HEK293 (cell line): ENCODE data around the gene TMEM213.

Experiments
- CTCF ChIA-PET: fragments of 350-600 bp; formaldehyde crosslinking; extraction: SDS; loops from one replicate; lab custom pipeline; 2021; ENCODE audit warnings: antibody characterized with exemption; lab: Yijun Ruan, JAX
- POLR2A ChIA-PET: fragments of 300-600 bp; formaldehyde crosslinking; extraction: SDS; loops from one replicate; lab custom pipeline; 2020; ENCODE audit warnings: antibody characterized with exemption, inconsistent platforms; lab: Yijun Ruan, JAX
- H3K27ac ChIP-seq: fragments of 200-500 bp; sonication (Bioruptor generic); 2 replicates; pipeline ENCODE4 v1.5.1; 2014; ENCODE audit warnings: low read depth, low read length, control low read depth, inconsistent platforms; ENCODE audit errors: extremely low read depth
- H3K36me3 ChIP-seq, 2 experiments: fragments of 200-500 bp in 1 of 2; sonication (Bioruptor generic) in 1 of 2; 1 replicate in 1 of 2; 2 replicates in 1 of 2; pipeline ENCODE4 v1.5.1; 2014 to 2017; ENCODE audit warnings: inconsistent platforms in 2 of 2, low read length in 2 of 2; ENCODE audit not compliant: control insufficient read depth in 2 of 2, insufficient read depth in 1 of 2
- H3K4me1 ChIP-seq: fragments of 200-500 bp; sonication (Bioruptor generic); 2 replicates; pipeline ENCODE4 v1.5.1; 2014; ENCODE audit warnings: mild to moderate bottlenecking, low read length, inconsistent platforms; ENCODE audit not compliant: control insufficient read depth, insufficient read depth
- H3K4me3 ChIP-seq: 2 replicates; pipeline ENCODE4 v1.5.1; 2011; ENCODE audit warnings: low read depth, mild to moderate bottlenecking, control low read depth, low read length, moderate library complexity
- H3K9me3 ChIP-seq: fragments of 200-500 bp; sonication (Bioruptor generic); 2 replicates; pipeline ENCODE4 v1.5.1; 2014; ENCODE audit warnings: low read depth, low read length, inconsistent platforms; ENCODE audit not compliant: control insufficient read depth, insufficient read depth
- ELK4 ChIP-seq: IDR thresholded peaks from 2 replicates; pipeline ENCODE4 v1.6.1; 2011; ENCODE audit warnings: mild to moderate bottlenecking, low read depth, low read length, borderline replicate concordance
- REPIN1 ChIP-seq: fragments of 450-650 bp; formaldehyde crosslinking; IDR thresholded peaks from 2 replicates; pipeline ENCODE4 v1.5.1; 2017; ENCODE audit warnings: missing biosample characterization, missing genetic modification characterization, low read depth
- SCRT2 ChIP-seq: fragments of 450-650 bp; formaldehyde crosslinking; IDR thresholded peaks from 2 replicates; pipeline ENCODE4 v1.5.1; 2016; ENCODE audit warnings: missing biosample characterization, missing genetic modification characterization
- ZBTB26 ChIP-seq: fragments of 450-650 bp; formaldehyde crosslinking; optimal IDR thresholded peaks from 2 replicates; pipeline ENCODE3; 2016; ENCODE audit warnings: missing biosample characterization, mild to moderate bottlenecking, missing genetic modification characterization
- ZBTB8A ChIP-seq: fragments of 450-650 bp; formaldehyde crosslinking; IDR thresholded peaks from 2 replicates; pipeline ENCODE4 v1.5.1; 2016; ENCODE audit warnings: missing biosample characterization, missing genetic modification characterization
- ZFP37 ChIP-seq: fragments of 450-650 bp; formaldehyde crosslinking; IDR thresholded peaks from 2 replicates; pipeline ENCODE4 v1.5.1; 2016; ENCODE audit warnings: missing biosample characterization, missing genetic modification characterization
- ZNF184 ChIP-seq: fragments of 450-650 bp; IDR thresholded peaks from 2 replicates; pipeline ENCODE4 v1.5.1; 2018; ENCODE audit warnings: missing biosample characterization, mild to moderate bottlenecking, missing genetic modification characterization
- ZNF223 ChIP-seq: fragments of 450-650 bp; formaldehyde crosslinking; IDR thresholded peaks from 2 replicates; pipeline ENCODE4 v1.5.1; 2016; ENCODE audit warnings: missing biosample characterization, missing genetic modification characterization
- ZNF280C ChIP-seq: fragments of 450-650 bp; formaldehyde crosslinking; IDR thresholded peaks from 2 replicates; pipeline ENCODE4 v1.5.1; 2016; ENCODE audit warnings: missing biosample characterization, missing genetic modification characterization
- ZNF311 ChIP-seq: fragments of 450-650 bp; formaldehyde crosslinking; IDR thresholded peaks from 2 replicates; pipeline ENCODE4 v1.5.1; 2017; ENCODE audit warnings: missing biosample characterization, missing genetic modification characterization, borderline replicate concordance
- ZNF354C ChIP-seq: fragments of 450-650 bp; formaldehyde crosslinking; IDR thresholded peaks from 2 replicates; pipeline ENCODE4 v1.5.1; 2016; ENCODE audit warnings: missing biosample characterization, missing genetic modification characterization, low read depth, borderline replicate concordance
- ZNF391 ChIP-seq: fragments of 450-650 bp; formaldehyde crosslinking; IDR thresholded peaks from 2 replicates; pipeline ENCODE4 v1.5.1; 2016; ENCODE audit warnings: low read depth, missing biosample characterization, missing genetic modification characterization, borderline replicate concordance
- ZNF473 ChIP-seq: fragments of 450-650 bp; formaldehyde crosslinking; IDR thresholded peaks from 2 replicates; pipeline ENCODE4 v1.5.1; 2017; ENCODE audit warnings: missing biosample characterization, missing genetic modification characterization
- ZNF670 ChIP-seq: fragments of 450-650 bp; formaldehyde crosslinking; IDR thresholded peaks from 2 replicates; pipeline ENCODE4 v1.5.1; 2016; ENCODE audit warnings: missing biosample characterization, missing genetic modification characterization, low read depth
- TF ChIP-seq, protein P1 (sequence below): fragments of 450-650 bp; formaldehyde crosslinking; IDR thresholded peaks from 2 replicates; pipeline ENCODE4 v1.5.1; 2016; ENCODE audit warnings: missing biosample characterization, missing genetic modification characterization

The TMEM213 gene

GRCh38 chr7:138822867-138823535 lies 25.2 kb downstream of the TMEM213 start (continued):
- TF ChIP-seq ZNF280C: no peak
- TF ChIP-seq ZNF473 (tag by site-specific recombination): no peak
- TF ChIP-seq ZBTB26 (tag by site-specific recombination): no peak
- TF ChIP-seq ZBTB8A (tag by site-specific recombination): peak; percentile 51; the same call in 1 of the 2 replicates
- peak; percentile 44; the same call in 1 of the 2 replicates for TF ChIP-seq ZFP37 (tag by site-specific recombination)

DNA sequence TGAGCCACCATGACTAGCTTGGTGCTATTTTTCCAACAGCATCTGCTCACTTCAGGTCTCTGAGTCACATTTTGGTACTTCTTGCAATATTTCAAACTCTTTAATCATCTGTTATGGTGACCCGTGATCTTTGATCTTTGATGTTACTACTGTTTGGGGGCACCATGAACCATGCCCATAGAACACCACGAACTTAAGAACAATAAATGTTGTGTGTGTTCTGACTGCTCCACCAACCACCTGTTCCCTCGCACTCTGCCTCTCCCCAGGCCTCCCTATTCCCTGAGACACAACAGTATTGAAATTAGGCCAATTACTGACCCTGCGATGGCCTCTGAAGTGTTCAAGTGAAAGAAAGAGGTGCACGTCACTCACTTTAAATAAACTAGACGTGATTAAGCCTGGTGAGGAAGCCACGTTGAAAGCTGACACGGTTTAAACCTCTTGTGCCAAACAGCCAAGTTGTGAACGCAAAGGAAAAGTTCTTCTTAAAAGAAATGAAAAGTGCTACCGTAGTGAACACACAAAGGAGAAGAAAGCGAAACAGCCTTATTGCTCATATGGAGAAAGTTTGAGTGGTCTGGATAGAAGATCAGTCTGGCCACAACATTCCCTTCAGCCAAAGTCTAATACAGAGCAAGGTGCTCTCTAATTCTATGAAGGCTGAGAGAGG lies 27.4 kb downstream of the TMEM213 start:
- CTCF ChIA-PET: interaction anchor here (0.6 kb wide), 1 partner anchor 729 kb away, joined by 3 read pairs; no protein-coding TSS in a partner anchor
- no peak overlapping the region for H3K27ac ChIP-seq
- no peak overlapping the region for H3K4me3 ChIP-seq
- POLR2A ChIA-PET: no interaction called here
- H3K9me3 ChIP-seq: no peaks in the 10 kb centered on the region
- TF ChIP-seq ZNF354C (no peak), SCRT2 (0 out of 2 replicates have a peak, but pooled peaks have one; percentile 26)
- H3K36me3 ChIP-seq: no peaks in the 10 kb centered on the region
- no peaks in the 10 kb centered on the region for H3K4me1 ChIP-seq

GRCh38 chr7:138828302-138828701 lies 30.5 kb downstream of the TMEM213 start:
- Histone ChIP-seq H3K27ac (no peak overlapping the region), H3K4me3 (no peak overlapping the region), H3K4me1 (no peaks in the 10 kb centered on the region)
- CTCF ChIA-PET: no interaction called here
- POLR2A ChIA-PET: no interaction called here
- TF ChIP-seq ELK4 (no peak), ZNF311 (tag by site-specific recombination) (no peak), ZNF670 (tag by site-specific recombination) (no peak), REPIN1 (tag by site-specific recombination) (no peak), ZNF391 (tag by site-specific recombination) (no peak), ZNF223 (tag by site-specific recombination) (no peak), ZNF184 (tag by site-specific recombination) (no peak)
- TF ChIP-seq, protein P1, sequence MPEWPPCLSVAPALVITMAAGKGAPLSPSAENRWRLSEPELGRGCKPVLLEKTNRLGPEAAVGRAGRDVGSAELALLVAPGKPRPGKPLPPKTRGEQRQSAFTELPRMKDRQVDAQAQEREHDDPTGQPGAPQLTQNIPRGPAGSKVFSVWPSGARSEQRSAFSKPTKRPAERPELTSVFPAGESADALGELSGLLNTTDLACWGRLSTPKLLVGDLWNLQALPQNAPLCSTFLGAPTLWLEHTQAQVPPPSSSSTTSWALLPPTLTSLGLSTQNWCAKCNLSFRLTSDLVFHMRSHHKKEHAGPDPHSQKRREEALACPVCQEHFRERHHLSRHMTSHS (tag by site-specific recombination): no peak
- TF ChIP-seq, all 188 proteins: peak for 0
- no peaks in the 10 kb centered on the region for H3K36me3 ChIP-seq
- H3K9me3 ChIP-seq: no peaks in the 10 kb centered on the region
